T follicular helper cell (primary cell): ENCODE measurements around the gene CSH1.
"Not testable (repeated sequence)": the region's sequence is repeated elsewhere in the genome, so short reads cannot be mapped to it uniquely, and the experiment has no call there.

Source experiments
- DNase-seq: peaks from one replicate; pipeline ENCODE4 v3.0.0-alpha.2; 2020; ENCODE audit warnings: low read depth

The CSH1 gene

GRCh38 chr17:63928966-63929695 is 32.8 kb upstream of the CSH1 start:
- DNase-seq, result no peak

GRCh38 chr17:63928172-63928666 is 31.8 kb upstream of the CSH1 start:
- DNase-seq, result no peak

- DNase-seq, result no peak
Observed at GRCh38 chr17:63927464-63928171, 31.2 kb upstream of the CSH1 start.

- no peak for DNase-seq
Observed at GRCh38 chr17:63926164-63926563, 29.8 kb upstream of the CSH1 start.

GRCh38 chr17:63925615-63926014 is 29.2 kb upstream of the CSH1 start:
- no peak for DNase-seq

- not testable (repeated sequence) for DNase-seq
Observed at GRCh38 chr17:63922402-63922801, 26.0 kb upstream of the CSH1 start.

- DNase-seq, result not testable (repeated sequence)
Observed at GRCh38 chr17:63920779-63921178, 24.4 kb upstream of the CSH1 start.

GRCh38 chr17:63920050-63920449 is 23.7 kb upstream of the CSH1 start:
- DNase-seq, result not testable (repeated sequence)

- DNase-seq, result peak; percentile 59
Observed at GRCh38 chr17:63919311-63919723, 22.9 kb upstream of the CSH1 start.

GRCh38 chr17:63918789-63919305 is 22.5 kb upstream of the CSH1 start, which contains the start of gene GH1:
Gene GH1, minus strand, starts transcription at chr17:63918839. Its CDS starts 63 bp downstream, at chr17:63918776.
- not testable (repeated sequence) for DNase-seq

- DNase-seq, result no peak
Observed at GRCh38 chr17:63918305-63918704, 21.9 kb upstream of the CSH1 start.

GRCh38 chr17:63917646-63918045 is 21.3 kb upstream of the CSH1 start:
- no peak for DNase-seq

- DNase-seq, result not testable (repeated sequence)
Observed at GRCh38 chr17:63917206-63917605, 20.8 kb upstream of the CSH1 start.

GRCh38 chr17:63916566-63917185 is 20.3 kb upstream of the CSH1 start:
- no peak for DNase-seq

- not testable (repeated sequence) for DNase-seq
Observed at GRCh38 chr17:63915753-63916152, 19.4 kb upstream of the CSH1 start.

- DNase-seq, result no peak
Observed at GRCh38 chr17:63914471-63914870, 18.1 kb upstream of the CSH1 start.

GRCh38 chr17:63911657-63912100 is 15.3 kb upstream of the CSH1 start:
- DNase-seq, result peak; percentile 44

GRCh38 chr17:63911041-63911635 is 14.8 kb upstream of the CSH1 start, which contains the start of gene CSHL1:
Gene CSHL1, minus strand, starts transcription at chr17:63911258. Its CDS starts 62 bp downstream, at chr17:63911196.
- no peak for DNase-seq

GRCh38 chr17:63910096-63910495 is 13.7 kb upstream of the CSH1 start:
- no peak for DNase-seq

GRCh38 chr17:63909586-63909985 is 13.2 kb upstream of the CSH1 start:
- DNase-seq, result not testable (repeated sequence)

GRCh38 chr17:63907161-63907778 is 10.9 kb upstream of the CSH1 start:
- not testable (repeated sequence) for DNase-seq
